Superior temporal gyrus (tissue), 1 donor: ENCODE results near the gene LRRC27.
"Not testable (repeated sequence)": the region's sequence is repeated elsewhere in the genome, so short reads cannot be mapped to it uniquely, and the experiment has no call there.

ENCODE experiments used
- DNase-seq: peaks from one replicate; pipeline ENCODE4 v3.0.0-alpha.2; 2016; ENCODE audit errors: extremely low spot score

The LRRC27 gene

DNA sequence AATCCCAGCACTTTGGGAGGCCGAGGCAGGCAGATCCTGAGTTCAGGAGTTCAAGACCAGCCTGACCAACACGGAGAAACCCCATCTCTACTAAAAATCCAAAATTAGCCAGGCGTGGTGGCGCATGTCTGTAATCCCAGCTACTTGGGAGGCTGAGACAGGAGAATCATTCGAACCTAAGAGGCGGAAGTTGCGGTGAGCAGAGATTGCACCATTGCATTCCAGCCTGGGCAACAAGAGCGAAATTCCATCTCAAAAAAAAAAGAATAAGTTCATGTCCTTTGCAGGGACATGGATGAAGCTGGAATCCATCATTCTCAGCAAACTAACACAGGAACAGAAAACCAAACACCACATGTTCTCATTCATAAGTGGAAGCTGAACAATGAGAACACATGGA, 17.1 kb upstream of the LRRC27 start:
- not testable (repeated sequence) for DNase-seq

DNA sequence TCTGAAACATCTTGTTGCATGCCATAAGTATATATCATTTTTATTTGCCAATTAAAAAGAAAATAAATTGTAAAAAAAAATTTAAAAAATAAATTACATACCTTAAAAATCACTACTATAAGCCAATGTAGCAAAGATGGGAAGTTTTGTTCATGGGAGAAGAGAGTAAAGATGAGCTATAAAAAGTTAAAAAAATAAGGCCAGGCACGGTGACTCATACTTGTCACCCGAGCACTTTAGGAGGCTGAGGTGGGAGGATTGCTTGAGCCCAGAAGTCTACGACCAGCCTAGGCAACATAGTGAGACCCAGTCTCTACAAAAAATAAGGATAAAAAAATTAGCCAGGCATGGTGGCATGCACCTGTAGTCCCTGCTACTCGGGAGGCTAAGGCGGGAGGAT, 15.9 kb upstream of the LRRC27 start:
- DNase-seq = no peak

DNA sequence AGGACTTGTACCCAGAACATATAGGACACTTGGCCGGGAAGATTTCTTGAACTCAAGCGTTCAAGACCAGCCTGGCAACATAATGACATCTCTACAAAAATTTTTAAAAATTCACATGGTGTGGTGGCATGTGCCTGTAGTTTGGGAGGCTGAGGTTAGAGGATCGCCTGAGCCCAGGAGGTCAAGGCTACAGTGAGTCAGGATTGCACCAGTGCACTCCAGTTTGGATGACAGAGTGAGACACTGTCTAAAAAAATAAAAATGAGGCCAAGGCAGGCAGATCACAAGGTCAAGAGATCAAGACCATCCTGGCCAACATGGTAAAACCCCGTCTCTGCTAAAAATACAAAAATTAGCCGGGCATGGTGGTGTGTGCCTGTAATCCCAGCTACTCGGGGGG, 14.5 kb upstream of the LRRC27 start:
- DNase-seq = not testable (repeated sequence)

DNA sequence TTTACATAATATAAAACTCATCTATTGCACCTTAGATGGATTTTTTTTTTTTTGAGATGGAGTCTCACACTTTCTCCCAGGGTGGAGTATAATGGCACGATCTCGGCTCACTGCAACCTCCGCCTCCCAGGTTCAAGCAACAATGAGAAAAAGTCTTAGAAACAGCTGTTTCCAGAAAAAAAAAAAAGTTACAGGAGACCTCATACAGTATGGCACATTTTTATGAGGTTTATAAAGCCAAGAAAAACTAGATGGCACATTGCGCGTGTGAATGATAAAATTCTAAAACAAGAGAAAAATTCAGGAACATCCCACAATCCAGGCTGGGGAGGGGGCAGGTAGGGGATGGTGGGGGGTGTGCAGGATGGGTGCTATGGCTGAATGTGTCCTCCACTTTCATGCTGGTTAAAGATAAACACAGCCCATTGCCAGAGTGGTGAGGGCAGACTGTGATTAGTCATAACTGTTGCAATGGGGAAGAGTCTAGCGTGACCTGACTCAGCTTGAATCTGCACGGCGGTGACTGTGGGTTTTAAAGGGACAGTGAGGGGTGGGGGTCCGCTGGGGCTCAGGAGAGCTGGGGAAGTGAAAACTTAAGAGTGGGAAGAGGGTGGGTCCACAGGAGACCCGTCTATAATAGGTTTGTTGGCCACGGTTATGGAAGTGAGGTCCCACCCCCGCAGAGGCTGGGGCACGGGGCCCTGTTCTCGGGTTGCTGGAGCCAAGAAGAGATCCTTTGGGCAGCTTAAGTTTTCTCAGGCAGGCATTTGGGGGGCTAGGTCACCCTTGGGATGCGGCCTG, 11.9 kb upstream of the LRRC27 start:
- DNase-seq = no peak

DNA sequence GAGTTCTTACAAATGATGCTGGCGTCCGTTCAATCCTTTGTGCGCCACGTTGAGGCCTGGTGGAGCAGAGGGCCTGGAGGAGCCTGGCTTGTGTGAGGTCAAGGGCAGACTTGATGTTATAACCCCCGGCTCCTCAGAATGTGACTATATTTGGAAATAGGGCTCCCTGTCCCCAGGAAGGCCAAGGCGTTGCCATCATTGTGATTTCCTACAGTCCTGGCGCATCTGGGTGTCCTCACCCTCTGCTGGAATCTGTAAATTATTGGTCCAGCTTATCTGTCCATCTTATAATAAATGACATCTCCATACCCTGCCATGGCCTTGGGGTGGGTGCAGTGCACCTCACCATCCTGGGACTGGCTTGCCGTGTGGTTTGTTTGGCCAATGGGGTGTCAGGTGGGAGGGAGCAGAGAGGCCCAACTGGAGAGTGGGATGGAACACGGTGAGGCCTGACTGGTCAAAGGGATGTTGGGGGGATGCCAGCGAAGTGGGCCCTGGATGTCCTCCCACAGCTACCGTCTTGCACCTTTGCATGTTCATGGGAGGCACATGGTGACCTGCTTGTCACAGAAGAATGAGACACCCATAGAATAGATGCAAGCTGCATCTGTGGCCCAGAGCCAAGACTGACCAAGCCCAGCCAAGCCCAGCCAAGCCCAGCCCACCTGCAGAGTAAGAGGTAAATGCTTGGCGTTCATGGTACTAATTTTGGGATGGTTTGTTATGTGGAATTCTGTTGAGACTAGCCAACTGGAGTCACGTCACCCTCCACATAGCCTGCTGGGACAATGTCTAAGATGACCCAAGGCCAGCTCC, 11.1 kb upstream of the LRRC27 start:
- DNase-seq = no peak

DNA sequence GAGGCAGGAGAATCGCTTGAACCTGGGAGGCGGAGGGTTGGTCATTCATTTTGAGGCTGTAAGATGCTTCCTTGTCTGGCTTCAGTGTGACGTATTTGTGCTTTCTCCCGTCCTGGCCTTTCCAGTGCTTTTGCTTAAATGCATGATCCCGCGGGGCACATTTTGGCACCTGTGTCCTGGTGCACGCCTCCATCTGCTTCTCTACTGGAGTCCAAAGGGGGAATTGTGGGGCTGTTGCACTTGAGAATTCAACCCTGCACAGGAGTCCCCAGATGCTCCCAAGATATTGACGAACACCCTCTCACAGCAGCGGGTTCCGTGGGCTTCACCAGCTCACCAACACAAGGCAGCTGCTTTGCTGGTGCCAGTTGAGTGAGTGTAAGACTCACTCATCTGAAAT, 10.3 kb upstream of the LRRC27 start:
- DNase-seq = peak; percentile 6

DNA sequence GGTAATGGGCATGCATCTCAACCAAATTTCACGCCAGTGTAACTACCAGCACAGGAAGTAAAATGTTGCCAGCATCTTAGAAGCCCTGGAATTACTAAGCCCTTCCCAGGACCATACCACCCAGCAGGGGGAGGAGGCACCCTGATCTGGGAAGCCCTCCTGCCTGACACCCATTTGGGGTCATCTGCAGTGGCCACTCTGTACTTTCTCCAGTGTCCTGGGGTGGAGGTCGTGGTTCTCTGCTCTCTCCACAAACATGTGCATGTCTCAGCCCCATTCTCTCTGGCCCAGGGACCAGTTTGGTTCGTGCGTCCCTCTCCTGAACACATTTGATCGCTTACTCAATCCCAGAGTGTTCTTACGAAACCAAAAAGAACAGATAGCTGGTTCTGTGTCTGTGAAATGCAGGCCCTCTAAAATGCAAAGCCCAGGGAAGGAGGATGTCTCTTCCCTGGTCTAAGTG, 9.4 kb upstream of the LRRC27 start:
- DNase-seq = no peak

DNA sequence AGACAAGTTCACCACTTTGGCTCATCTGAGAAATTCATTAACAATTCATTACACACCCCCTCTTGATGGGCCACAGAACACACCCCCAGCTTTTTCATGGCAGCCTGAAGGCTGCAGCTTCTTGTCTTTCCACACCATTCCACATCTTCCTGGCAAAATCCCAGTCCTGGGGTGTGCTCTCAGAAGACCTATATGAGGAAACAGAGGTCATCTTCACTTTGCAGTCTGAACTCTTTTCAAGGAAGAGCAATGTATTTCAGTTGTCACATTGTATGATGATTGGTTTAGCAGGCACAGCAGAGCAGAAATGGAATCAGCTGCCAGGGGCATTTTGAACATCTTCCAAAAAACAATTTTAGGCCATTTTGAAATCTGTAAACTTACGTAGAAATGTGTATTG, 7.8 kb upstream of the LRRC27 start:
- DNase-seq = no peak

DNA sequence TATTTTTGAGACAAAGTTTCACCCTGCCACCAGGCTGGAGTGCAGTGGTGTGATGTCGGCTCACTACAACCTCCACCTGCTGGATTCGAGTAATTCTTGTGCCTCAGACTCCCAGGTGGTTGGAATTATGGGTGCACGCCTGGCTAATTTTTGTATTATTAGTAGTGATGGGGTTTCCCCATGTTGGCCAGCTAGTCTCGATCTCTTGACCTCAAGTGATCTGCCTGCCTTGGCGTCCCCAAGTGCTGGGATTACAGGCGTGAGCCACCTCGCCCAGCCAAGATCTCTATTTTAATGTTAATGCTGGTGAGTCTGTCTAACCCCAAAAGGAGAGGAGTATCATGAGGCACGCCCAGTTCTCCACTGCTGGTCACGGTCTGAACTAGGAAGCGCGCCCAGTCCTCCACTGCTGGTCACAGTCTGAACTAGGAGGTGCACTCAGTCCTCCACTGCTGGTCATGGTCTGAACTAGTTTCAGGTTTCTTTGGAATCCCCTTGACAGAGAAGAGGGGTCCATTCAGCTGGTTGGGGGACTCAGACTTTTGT, 5.6 kb upstream of the LRRC27 start:
- no peak for DNase-seq

DNA sequence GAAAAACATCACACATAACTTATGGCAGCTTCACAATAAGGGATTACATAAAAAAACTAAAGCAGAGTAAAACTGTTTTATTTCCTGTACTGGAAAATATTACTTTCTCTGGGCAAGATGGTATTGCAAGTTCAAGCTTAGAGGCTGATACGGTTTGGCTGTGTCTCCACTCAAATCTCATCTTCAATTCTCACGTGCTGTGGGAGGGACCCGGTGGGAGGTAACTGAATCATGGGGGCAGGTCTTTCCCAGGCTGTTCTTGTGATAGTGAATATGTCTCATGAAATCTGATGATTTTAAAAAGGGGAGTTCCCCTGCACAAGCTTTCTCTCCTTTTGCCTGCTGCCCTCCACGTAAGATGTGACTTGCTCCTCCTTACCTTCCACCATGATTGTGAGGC, 5.1 kb upstream of the LRRC27 start:
- DNase-seq = no peak

DNA sequence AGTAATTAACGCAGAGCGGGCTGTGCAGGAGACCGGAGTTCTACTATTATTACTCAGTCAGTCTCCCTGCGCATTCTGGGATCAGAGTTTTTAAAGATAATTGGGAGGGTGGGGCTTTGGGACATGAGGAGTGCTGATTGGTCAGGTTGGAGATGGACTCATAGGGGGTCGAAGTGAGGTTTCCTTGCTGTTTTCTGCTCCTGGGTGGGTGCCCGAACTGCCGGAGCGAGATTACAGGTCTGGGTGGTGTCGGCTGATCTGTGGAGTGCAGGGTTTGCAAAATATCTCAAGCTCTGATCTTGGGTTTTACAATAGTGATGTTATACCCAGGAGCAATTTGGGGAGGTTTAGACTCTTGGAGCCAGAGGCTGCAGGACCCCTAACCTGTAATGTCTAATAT, 3.9 kb upstream of the LRRC27 start:
- DNase-seq = no peak

DNA sequence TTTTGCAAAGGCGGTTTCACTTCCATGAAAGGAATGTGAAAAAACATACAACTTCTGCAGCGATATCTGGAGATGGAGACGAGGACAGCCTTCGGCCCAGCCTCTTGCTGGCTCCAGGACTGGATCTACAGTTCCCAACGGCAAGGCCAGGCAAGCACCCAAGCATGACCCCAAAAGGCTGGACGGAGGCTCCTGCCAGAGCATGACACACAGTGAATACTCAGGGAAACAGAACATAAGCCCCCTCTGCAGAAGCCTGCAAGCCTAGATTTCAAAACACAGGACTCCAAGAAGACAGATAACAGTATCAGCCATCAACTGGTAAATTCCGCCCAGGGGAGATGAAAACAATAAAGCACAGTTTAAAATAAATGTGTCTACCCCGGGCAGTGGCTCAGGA, 3.3 kb upstream of the LRRC27 start:
- no peak for DNase-seq

DNA sequence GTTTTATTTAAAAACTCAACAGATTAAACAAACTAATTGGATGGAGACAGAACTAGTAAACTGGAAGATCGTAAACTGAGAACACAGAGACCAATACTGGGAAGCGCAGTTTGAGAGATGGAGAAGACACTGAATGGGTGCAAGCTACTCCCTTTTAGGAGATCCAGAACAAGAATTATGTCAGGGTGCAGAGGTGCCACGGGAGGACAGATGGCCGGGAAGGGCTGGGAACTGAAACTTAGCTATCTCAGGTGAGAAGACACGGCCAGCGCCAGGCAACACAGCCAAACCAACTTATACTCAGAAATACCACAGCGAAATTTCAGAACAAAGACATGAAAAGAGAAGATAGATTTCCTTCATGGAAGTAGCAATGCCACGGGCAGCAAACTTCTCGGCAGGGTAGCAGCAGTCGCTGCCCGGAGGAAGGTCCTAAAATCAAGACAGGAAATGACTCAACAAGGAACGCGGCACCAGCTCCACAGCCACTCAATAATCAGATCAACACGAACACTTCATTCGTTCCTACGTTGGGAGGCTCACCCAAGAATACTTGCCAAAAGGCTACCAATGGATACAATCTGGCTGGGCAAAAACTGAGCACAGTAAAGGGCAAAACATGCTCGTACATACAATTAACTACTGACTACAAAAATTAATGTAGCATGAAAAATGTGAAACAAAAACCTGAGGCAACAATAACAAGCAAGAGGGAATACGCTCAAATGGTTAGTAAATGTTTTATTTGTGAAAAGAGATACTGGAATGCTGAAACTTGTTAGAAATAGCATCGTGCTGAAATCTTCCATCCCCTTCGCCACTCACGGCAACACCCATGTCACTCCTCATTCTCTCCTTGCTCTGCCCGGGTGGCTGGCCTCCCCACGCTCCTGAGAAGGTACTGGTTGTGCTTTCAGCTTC, 2.2 kb upstream of the LRRC27 start:
- no peak for DNase-seq

DNA sequence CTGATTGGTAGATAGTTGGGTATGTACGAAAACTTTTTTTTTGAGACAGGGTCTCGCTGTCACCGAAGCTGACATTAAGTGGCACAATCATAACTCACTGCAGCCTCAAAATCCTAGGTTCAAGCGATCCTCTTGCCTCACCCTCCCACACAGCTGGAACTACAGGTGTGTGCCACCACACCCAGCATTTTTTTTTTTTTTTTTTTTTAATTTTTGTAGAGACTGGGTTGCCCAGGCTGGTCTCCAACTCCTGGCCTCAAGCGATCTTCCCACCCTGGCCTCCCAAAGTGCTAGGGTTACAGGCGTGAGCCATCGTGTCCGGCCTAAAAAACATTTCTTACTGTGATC, 1.5 kb upstream of the LRRC27 start:
- no peak for DNase-seq

DNA sequence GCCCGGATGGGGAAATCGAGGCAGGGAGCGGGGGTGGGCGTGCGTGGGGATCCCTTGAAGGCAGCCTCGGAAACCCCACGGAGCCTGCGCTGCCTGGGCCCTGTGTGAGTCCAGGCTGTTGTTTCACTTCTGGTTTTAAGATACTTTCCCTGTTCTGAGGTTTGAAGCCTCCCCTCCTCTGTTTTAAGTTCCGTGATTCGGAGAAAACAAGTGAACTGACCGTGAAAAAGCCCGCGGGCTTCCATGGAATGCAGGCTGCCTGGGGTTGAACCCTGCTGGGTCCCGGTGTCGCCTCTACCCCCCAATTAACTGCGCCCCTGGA, 401 bp downstream of the LRRC27 start:
- DNase-seq = no peak

DNA sequence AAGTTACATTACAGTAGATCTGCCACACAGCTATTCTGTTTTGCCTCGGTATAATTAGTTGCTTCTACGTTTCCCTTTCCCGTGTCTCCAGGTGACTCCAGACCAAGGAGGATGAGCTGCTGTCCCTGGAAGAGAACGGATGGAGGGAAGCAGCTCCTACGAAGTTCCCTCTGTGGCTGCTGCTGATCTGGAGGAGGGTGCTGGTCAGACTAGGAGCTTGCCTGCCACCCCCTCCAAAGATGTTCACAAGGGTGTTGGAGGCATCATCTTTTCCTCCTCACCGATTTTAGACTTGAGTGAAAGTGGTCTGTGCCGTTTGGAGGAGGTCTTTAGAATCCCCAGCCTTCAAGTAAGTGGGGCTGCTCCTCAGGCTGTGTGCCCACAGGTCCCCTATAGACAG, 1.4 kb downstream of the LRRC27 start:
- DNase-seq = no peak

DNA sequence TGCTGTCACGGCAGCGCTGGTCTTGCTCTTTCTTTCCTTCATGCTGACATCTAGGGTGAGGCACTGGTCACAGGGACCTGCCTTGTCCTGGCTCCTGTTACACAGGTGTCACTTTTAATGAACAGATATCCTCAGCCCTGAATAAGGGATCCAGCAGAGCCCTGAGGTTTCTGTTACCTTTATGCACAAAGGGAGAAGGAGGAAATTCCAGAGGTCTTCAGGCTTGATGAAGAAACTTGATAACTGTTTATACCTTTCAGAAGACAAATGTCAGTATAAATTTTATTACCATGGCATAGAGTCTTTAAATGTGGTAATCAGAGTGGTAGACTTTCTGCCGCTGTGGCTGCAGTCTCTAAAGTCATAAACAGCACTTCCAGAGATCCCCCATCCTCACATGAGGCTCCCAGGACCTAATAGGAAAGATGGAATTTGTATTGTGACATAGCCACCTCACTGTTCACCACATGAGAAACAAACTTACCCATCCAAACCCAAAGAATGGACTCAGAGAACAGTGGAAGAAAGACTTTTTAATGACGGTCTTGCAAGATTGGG, 2.7 kb downstream of the LRRC27 start:
- DNase-seq = no peak

DNA sequence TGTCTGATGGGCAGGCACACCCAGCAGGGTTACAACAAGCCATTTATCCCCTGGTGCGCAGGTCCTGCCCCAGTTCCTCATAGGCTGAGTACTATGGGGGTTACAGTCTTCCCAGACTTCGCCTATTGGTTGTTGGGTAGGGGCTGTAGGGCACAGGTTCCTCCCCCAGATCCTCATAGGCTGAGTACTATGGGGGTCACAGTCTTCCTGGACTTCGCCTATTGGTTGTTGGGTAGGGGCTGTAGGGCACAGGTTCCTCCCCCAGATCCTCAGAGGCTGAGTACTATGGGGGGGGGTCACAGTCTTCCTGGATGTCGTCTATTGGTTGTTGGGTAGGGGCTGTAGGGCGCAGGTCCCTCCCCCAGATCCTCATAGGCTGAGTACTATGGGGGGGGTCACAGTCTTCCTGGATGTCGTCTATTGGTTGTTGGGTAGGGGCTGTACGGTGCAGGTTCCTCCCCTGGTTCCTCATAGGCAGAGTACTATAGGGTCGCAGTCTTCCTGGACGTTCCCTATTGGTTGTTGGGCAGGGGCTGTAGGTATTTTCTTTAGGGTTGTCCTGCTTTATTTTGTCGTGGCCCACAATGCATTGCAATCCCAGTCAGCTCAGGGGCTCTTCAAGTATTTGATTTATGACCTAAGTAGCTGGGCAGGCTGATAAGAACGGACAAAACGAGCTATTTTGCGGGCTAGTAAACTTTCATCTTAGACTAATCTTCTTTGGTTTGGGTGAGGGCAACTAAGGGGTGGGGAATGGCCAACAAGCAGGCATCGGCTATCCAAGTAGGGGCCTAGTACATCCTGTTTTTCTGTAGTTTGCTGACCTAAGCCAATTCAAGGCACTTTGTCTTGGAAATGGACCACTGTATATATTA, 3.4 kb downstream of the LRRC27 start:
- no peak for DNase-seq

DNA sequence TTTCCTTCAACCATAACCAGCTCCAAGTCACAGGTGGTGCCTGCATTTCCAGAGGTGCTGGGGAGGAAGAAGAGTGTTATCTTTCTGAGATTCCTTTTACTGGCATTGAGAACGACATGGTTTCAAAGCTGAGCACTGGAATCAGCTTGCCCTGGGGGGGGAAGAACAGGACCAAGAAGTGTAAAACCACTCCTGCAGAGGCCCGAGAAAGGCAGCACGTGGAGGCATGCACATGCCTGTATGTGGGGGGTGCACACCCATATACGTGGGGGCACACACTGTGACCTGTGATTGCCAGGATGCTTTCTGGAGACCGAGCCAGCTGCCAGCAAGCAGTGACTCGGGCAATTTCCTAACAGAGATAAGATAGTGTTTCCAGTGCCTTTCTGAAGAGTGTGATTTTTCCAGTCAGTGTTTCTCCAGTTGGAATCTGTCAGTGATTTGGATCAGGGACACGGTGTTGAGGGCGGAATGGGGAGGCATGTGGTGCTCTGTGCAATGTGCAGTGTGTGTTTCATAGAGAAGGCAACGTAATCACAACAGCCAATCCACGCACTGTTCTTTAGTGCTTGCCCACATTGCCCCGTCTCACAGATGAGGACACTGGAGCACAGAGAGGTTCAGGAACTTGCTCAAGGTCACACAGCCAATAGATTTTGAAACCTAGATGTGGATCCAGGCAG, 4.2 kb downstream of the LRRC27 start:
- DNase-seq = no peak

DNA sequence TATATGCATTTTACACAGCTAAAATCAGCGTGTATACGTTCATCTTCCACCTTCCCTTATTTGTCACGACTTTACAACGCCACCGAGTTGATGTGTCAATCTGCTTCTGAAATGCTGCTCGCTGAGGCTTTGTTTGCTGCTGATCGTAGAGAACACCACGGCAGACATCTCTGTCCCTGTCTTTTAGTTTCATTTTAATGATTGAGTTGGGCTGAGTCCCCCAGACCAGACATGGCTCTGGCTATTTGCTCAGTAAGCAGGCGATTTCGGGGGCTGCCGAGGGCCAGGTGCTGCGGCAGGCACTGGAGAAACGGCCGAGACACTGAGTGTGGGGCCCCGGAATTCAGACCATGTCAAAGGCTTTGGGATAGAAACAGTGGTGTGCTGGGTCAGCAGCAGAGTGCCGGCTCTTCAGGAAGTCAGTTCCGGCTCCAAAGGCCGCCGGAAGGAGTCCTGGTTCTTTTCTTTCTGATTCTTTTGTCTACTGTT, 5.0 kb downstream of the LRRC27 start:
- DNase-seq = no peak
